WI38 (cell line): ENCODE measurements around the gene BBS12.
"Not testable (repeated sequence)": the region's sequence is repeated elsewhere in the genome, so short reads cannot be mapped to it uniquely, and the experiment has no call there.

ENCODE experiments used
- H3K4me3 ChIP-seq: 2 replicates; pipeline ENCODE4 v1.5.1; 2011; ENCODE audit warnings: low read depth, mild to moderate bottlenecking, control low read depth, low read length
- CTCF ChIP-seq: IDR thresholded peaks from 2 replicates; pipeline ENCODE4 v1.5.1; 2012; ENCODE audit warnings: low read depth, mild to moderate bottlenecking, control low read depth, low read length

BBS12 gene

GRCh38 chr4:122783301-122784215, 51.1 kb downstream of the BBS12 start:
- TF ChIP-seq CTCF, result no peak
- peak overlapping the region; percentile 13; the same call in 1 of the 2 replicates for H3K4me3 ChIP-seq

GRCh38 chr4:122784261-122784660, 51.8 kb downstream of the BBS12 start:
- TF ChIP-seq CTCF, result no peak
- H3K4me3 ChIP-seq, result no peak overlapping the region

- no peak for TF ChIP-seq CTCF
Measured at GRCh38 chr4:122785099-122785498, 52.6 kb downstream of the BBS12 start.

GRCh38 chr4:122786296-122786695, 53.8 kb downstream of the BBS12 start:
- not testable (repeated sequence) for H3K4me3 ChIP-seq

More at GRCh38 chr4:122785099-122785498, 52.6 kb downstream of the BBS12 start:
- no peak overlapping the region for H3K4me3 ChIP-seq

GRCh38 chr4:122786920-122787319, 54.4 kb downstream of the BBS12 start:
- H3K4me3 ChIP-seq, result not testable (repeated sequence)

- no peak for TF ChIP-seq CTCF
- no peak overlapping the region for H3K4me3 ChIP-seq
Measured at GRCh38 chr4:122787940-122788339, 55.4 kb downstream of the BBS12 start.

GRCh38 chr4:122788935-122789334, 56.4 kb downstream of the BBS12 start:
- TF ChIP-seq CTCF, result no peak
- no peak overlapping the region for H3K4me3 ChIP-seq

- H3K4me3 ChIP-seq, result no peak overlapping the region
- no peak for TF ChIP-seq CTCF
Measured at GRCh38 chr4:122793811-122794210, 61.3 kb downstream of the BBS12 start.
